ENCODE measurements around the gene PLEKHA7.

PLEKHA7 gene

GRCh38 chr11:16737818-16738192 is 276.4 kb downstream of the PLEKHA7 start:
- DNase-seq (ENCODE audit: low read depth), result no peak

Measured in fibroblast of gingiva (primary cell).